Measurements from ENCODE around the gene FDX2. TPM values are rescaled to one million over a fixed set of nuclear protein-coding genes. Genes with fewer than 3 reads are reported as not detected.
A peak's percentile ranks its signal among the peaks of the same experiment; 100 is the strongest.

The FDX2 gene
- 1 to 10 TPM; 5.8 to 5.9 TPM for total RNA-seq
- 10 to 100 TPM; 14.1 to 18.7 TPM for polyA plus RNA-seq

DNA sequence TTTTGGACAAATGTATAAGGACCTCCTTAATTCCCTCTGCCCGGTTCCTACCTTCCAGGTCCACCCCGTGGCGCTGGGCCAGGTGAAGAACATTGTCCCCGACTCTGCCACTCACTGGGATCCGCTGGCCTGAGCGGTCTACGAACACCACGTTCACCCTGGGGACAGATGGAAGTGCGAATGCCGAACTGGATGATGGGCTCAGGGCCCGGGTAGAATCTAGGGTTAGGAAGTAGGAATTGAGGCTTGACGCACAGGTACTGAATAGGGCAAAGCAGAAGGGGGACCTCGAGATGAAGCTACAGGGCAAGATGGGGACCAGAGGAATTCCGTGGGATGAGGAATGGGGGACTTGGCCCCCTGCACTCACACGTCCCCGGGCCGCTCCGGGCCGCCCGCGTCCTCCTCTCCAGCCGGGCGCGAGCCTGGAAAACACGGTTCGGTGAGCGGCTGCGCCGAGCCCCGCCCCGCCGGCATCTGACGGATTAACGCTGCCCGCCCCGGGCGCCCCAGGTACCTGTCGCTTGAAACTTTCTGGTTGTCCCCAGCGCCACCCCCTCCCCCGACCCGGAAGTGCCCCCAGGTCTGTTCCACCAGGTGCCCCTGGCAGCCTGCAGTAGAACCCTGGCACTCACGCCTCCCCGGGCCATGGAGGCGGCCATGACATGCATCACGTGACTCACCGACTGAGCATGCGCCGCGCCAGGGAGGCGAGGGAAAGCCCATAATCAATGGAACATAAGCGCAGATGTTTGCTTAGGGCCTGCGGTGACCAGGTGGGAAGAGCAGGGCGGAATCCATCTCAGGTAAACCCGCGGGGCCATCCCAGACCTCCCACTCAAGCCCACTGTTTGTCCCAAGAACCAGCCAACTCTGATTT, at the start of gene FDX2:
FDX2 (minus strand) TSS at position 681 of the 880 bp plus-strand sequence; CDS start at position 662, 19 bp downstream.
- TF ChIP-seq NR2F2 (IDR thresholded peaks at IDR 0.05) (no peak), FOXA1 (IDR thresholded peaks at IDR 0.05) (no peak), YY1 (IDR thresholded peaks at IDR 0.05) (peak; percentile 98), JUND (IDR thresholded peaks at IDR 0.05) (no peak), RAD21 (IDR thresholded peaks at IDR 0.05) (no peak), GABPA (IDR thresholded peaks at IDR 0.05 in 1 of 2, conservative IDR thresholded peaks at IDR 0.05 in 1 of 2) (peak in 1 of 2 donors; percentile 65), EGR1 (IDR thresholded peaks at IDR 0.05; ENCODE audit: low read depth in 2 of 2) (no peak)
- TF ChIP-seq, protein P1, sequence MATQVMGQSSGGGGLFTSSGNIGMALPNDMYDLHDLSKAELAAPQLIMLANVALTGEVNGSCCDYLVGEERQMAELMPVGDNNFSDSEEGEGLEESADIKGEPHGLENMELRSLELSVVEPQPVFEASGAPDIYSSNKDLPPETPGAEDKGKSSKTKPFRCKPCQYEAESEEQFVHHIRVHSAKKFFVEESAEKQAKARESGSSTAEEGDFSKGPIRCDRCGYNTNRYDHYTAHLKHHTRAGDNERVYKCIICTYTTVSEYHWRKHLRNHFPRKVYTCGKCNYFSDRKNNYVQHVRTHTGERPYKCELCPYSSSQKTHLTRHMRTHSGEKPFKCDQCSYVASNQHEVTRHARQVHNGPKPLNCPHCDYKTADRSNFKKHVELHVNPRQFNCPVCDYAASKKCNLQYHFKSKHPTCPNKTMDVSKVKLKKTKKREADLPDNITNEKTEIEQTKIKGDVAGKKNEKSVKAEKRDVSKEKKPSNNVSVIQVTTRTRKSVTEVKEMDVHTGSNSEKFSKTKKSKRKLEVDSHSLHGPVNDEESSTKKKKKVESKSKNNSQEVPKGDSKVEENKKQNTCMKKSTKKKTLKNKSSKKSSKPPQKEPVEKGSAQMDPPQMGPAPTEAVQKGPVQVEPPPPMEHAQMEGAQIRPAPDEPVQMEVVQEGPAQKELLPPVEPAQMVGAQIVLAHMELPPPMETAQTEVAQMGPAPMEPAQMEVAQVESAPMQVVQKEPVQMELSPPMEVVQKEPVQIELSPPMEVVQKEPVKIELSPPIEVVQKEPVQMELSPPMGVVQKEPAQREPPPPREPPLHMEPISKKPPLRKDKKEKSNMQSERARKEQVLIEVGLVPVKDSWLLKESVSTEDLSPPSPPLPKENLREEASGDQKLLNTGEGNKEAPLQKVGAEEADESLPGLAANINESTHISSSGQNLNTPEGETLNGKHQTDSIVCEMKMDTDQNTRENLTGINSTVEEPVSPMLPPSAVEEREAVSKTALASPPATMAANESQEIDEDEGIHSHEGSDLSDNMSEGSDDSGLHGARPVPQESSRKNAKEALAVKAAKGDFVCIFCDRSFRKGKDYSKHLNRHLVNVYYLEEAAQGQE (IDR thresholded peaks at IDR 0.05) = no peak
- TF ChIP-seq, protein P2, sequence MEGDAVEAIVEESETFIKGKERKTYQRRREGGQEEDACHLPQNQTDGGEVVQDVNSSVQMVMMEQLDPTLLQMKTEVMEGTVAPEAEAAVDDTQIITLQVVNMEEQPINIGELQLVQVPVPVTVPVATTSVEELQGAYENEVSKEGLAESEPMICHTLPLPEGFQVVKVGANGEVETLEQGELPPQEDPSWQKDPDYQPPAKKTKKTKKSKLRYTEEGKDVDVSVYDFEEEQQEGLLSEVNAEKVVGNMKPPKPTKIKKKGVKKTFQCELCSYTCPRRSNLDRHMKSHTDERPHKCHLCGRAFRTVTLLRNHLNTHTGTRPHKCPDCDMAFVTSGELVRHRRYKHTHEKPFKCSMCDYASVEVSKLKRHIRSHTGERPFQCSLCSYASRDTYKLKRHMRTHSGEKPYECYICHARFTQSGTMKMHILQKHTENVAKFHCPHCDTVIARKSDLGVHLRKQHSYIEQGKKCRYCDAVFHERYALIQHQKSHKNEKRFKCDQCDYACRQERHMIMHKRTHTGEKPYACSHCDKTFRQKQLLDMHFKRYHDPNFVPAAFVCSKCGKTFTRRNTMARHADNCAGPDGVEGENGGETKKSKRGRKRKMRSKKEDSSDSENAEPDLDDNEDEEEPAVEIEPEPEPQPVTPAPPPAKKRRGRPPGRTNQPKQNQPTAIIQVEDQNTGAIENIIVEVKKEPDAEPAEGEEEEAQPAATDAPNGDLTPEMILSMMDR (IDR thresholded peaks at IDR 0.05; ENCODE audit: low read depth, low read length, missing input control) = no peak
- TF ChIP-seq, protein P3, sequence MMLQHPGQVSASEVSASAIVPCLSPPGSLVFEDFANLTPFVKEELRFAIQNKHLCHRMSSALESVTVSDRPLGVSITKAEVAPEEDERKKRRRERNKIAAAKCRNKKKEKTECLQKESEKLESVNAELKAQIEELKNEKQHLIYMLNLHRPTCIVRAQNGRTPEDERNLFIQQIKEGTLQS (IDR thresholded peaks at IDR 0.05) = no peak
- Histone ChIP-seq H3K27ac (ENCODE audit: low read depth in 1 of 2, low read length in 2 of 2) (no peak within 1 kb of the TSS), H3K27me3 (ENCODE audit: control insufficient read depth in 4 of 4, insufficient read depth in 4 of 4, low read length in 3 of 4) (no peaks in the 10 kb centered on the region), H3K9ac (ENCODE audit: low read depth in 1 of 2, low read length in 2 of 2) (peak within 1 kb of the TSS; percentile 33 to 81), H3K9me3 (ENCODE audit: control insufficient read depth in 4 of 4, low read length in 3 of 4) (no peaks in the 10 kb centered on the region), H3K4me1 (ENCODE audit: control insufficient read depth in 4 of 4, insufficient read depth in 4 of 4, low read length in 3 of 4) (peaks cover 3 to 17% (median 9%) of the 10 kb centered on the region in 4 donors), H3K4me3 (ENCODE audit: low read depth in 1 of 3, low read length in 3 of 3) (peak within 1 kb of the TSS; percentile 60 to 88 (median 73)), H3K36me3 (ENCODE audit: control insufficient read depth in 4 of 4, insufficient read depth in 3 of 4, low read depth in 1 of 4, low read length in 3 of 4) (peaks cover 11 to 30% (median 14%) of the 10 kb centered on the region in 4 donors)
- DNase-seq (ENCODE audit: low spot score) = peak; percentile 91
- 1% methylated on average over 55 of the region's 55 CpGs for WGBS

DNA sequence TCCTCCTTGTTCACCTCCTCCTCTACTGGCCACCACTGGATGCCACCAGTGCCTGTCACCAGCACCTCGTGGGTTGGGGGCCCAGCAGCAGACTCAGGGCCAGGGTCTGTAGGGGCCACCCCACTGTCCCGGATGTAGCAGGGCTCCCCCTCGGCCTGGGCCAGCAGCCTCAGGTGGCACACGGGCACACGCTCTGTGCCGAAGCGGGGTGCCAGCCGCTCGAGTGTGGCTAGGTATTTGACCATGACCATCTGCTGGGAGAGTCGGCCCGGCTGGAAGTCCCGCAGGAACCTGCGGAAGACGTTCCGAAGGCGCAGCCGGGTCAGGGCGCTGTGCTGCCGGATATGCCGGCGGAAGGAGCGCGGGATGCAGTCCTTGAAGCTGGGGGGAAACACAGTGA, 49.7 kb upstream of the FDX2 start:
- Histone ChIP-seq H3K4me3 (ENCODE audit: low read depth in 1 of 3, low read length in 3 of 3) (no peak overlapping the region), H3K27ac (ENCODE audit: low read depth in 1 of 2, low read length in 2 of 2) (no peak overlapping the region), H3K9ac (ENCODE audit: low read depth in 1 of 2, low read length in 2 of 2) (no peak overlapping the region), H3K27me3 (ENCODE audit: control insufficient read depth in 4 of 4, insufficient read depth in 4 of 4, low read length in 3 of 4) (no peaks in the 10 kb centered on the region), H3K36me3 (ENCODE audit: control insufficient read depth in 4 of 4, insufficient read depth in 3 of 4, low read depth in 1 of 4, low read length in 3 of 4) (peaks cover 9 to 66% (median 30%) of the 10 kb centered on the region in 4 donors), H3K4me1 (ENCODE audit: control insufficient read depth in 4 of 4, insufficient read depth in 4 of 4, low read length in 3 of 4) (peaks cover 0 to 5% (median 3%) of the 10 kb centered on the region in 4 donors), H3K9me3 (ENCODE audit: control insufficient read depth in 4 of 4, low read length in 3 of 4) (no peaks in the 10 kb centered on the region)
- no peak for DNase-seq (ENCODE audit: low spot score)
- 98% methylated on average over 23 of the region's 23 CpGs for WGBS
- TF ChIP-seq, protein P3 (IDR thresholded peaks at IDR 0.05) = no peak
- no peak for TF ChIP-seq JUND (IDR thresholded peaks at IDR 0.05)
- TF ChIP-seq YY1 (IDR thresholded peaks at IDR 0.05) = no peak
- TF ChIP-seq GABPA (IDR thresholded peaks at IDR 0.05 in 1 of 2, conservative IDR thresholded peaks at IDR 0.05 in 1 of 2) = no peak
- TF ChIP-seq, protein P2 (IDR thresholded peaks at IDR 0.05; ENCODE audit: low read depth, low read length, missing input control) = no peak
- TF ChIP-seq TAF1 (conservative IDR thresholded peaks at IDR 0.05) = no peak
- TF ChIP-seq FOXA1 (IDR thresholded peaks at IDR 0.05) = no peak
- no peak for TF ChIP-seq HNF4G (IDR thresholded peaks at IDR 0.05)
- TF ChIP-seq, protein P1 (IDR thresholded peaks at IDR 0.05) = no peak
- TF ChIP-seq EGR1 (IDR thresholded peaks at IDR 0.05; ENCODE audit: low read depth in 2 of 2) = no peak
- no peak for TF ChIP-seq RAD21 (IDR thresholded peaks at IDR 0.05)
- TF ChIP-seq HNF4A (conservative IDR thresholded peaks at IDR 0.05) = no peak
- TF ChIP-seq, protein P4, sequence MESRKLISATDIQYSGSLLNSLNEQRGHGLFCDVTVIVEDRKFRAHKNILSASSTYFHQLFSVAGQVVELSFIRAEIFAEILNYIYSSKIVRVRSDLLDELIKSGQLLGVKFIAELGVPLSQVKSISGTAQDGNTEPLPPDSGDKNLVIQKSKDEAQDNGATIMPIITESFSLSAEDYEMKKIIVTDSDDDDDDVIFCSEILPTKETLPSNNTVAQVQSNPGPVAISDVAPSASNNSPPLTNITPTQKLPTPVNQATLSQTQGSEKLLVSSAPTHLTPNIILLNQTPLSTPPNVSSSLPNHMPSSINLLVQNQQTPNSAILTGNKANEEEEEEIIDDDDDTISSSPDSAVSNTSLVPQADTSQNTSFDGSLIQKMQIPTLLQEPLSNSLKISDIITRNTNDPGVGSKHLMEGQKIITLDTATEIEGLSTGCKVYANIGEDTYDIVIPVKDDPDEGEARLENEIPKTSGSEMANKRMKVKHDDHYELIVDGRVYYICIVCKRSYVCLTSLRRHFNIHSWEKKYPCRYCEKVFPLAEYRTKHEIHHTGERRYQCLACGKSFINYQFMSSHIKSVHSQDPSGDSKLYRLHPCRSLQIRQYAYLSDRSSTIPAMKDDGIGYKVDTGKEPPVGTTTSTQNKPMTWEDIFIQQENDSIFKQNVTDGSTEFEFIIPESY (IDR thresholded peaks at IDR 0.05) = no peak
